C1 segment of cervical spinal cord (tissue), 14 donors: ENCODE results near the gene SLC10A7.

Experiments
- DNase-seq, 14 donors: peaks; one replicate each; lab custom pipeline; 2025; lab: John Stamatoyannopoulos, UW

The SLC10A7 gene

DNA sequence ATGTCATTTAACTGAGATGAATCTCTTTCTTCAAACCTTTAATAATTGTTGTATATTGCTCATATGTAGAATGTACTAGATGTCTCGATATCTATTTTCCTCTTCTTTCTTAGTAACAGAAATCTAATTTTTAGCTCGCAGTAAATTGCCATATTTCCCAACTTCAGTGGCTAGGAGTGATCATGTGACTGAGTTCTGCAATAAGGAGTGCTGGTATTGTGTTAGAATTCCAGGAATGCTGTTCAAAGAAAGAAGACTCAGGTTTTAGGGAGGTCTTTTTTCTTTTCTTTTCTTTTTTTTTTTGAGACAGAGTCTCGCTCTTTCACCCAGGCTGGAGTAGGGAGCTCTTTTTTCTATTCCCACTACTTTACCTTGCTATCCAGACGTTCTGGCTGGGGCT is 81.7 kb downstream of the SLC10A7 start:
- no peak for DNase-seq

DNA sequence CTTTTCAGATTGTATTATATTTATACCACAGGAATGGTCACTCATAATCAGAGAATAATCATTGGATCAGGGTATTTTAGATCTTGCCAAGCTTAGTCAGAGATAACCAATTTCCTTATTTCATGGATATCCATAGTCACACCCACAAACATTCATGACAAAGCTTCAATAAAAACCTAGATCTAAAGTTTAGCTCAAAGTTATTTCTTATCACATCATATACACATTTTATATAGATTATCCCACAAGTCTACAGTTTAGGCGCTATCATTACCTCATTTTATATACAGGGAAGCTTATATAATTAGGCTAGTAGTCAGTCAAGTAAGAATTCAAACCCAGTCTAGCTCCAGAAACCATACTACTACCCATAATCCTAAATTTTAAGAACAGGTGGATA is 82.3 kb downstream of the SLC10A7 start:
- DNase-seq, result no peak

DNA sequence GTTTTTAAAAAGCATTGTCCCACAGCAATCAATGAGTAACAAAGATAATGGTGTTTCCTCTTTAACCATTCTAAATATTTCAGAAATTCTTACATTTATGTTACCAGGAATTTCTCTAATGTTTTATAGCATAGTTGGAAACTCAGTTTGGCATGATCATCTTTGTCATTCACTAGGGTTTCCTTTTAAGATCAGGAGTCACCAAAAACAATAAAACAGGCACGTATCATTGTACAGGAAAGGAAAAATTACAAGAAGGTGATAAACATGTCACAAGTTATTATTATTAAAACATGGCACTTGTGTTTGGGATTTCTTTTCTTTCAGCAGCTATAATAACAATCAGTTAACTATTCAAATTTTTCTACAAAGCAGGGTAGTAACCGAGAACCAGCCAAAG is 84.0 kb downstream of the SLC10A7 start:
- DNase-seq, result no peak

DNA sequence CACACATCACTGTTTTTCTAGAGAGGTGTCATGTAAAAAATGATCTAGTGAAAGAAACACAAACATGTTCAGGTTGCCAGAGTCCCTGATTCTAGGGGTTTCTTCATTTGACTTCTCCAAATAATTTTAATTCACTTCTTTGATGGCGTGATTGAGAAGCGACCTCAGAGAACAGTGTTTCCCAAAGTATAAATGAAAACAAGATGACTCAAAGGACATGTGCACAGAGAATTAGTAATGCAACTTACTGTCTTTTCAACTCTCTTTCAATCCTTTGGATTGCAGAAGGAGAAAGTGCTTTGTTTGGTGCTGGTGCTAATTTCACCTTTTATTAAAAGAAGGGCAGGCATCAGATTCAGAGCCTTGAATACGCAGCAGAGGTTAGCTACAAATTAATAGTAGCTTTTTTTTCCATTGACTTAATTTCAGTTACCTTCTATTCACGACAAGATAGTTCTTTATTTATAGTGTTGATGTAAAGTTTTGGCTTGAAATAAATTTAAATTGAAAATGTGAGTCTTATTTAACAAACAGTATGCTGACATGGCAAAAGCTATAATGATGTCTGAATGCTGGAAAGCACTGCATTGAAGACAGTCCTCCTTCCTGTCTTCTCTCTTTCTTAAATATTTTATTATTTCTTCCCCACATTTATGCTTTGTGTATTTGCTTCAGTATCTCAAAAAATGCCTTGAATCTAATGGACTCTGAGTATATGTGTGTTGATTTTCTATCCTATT is 85.1 kb downstream of the SLC10A7 start:
- DNase-seq, result no peak

DNA sequence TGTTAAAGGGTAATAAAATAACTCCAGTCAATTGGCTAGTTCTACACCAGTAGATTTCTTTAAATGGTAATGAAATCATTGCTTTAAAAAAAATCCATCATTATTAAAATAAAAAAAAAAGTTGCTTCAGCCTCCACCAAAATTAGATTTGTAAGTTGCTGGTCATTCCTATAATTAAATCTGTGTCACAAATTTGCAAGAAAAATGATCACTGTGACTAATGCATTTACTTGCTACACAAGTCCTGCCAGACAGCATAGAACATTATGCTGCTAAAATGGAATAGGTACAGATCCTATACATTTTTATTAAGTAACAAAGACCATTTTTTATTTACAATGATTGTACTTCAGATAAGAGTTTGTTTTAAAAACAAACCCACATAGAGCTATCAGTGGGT is 85.8 kb downstream of the SLC10A7 start:
- no peak for DNase-seq

DNA sequence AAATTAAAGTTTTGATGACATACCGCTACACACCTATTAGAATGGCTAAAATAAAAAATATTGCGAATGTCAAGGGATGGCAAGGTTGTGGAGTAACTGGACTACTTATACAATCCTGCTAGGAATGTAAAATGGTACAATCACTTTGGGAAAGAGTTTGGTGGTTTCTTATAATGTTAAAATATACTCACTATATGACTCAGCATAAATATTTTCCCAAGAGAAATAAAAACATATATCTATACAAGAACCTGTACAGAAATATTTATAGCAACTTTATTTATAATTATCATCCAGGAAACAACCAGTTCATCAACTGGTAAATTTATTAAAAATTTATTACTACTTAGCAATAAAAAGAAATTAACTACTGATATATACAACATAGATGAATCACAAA is 89.7 kb downstream of the SLC10A7 start:
- no peak for DNase-seq

GRCh38 chr4:146428298-146428697 is 93.4 kb downstream of the SLC10A7 start:
- no peak for DNase-seq

DNA sequence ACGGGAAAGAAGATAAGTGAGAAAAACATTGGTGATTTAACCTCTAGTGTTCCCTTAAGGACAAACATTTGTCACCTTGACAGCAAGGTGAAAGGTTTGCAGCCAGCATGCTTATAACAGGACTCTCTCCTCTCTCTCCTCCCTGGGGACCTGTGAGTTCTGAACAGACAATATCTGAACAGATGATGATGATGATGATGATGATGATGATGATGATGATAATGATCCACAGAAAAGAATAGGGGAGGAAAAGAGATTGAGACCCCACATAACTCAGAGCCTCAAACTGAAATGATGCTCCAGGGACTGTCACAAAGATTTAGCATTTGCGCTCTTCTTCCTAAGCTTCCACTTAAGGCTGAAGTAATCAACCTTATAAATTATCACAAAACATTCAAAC is 103.9 kb downstream of the SLC10A7 start:
- no peak for DNase-seq

- no peak for DNase-seq
Measured at GRCh38 chr4:146415829-146416228, 105.9 kb downstream of the SLC10A7 start.

- DNase-seq, result no peak
Measured at GRCh38 chr4:146407669-146408084, 114.1 kb downstream of the SLC10A7 start.

DNA sequence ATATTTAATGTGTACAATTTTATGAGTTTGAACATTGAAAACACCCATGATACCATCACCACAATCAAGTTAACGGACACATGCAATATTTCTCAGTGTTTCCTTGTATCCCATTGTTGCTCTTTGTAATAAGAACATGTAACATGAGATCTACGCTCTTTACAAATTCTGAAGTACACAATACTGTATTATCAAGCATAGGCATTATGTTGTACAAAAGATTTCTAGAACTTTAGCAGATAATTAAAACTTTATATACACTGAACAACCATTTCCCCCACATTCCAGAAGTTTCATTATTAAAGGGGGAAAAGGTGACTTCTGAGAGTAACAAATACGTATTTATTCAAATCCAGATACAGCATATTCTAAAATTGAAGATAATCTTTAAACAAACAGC is 114.5 kb downstream of the SLC10A7 start:
- DNase-seq, result no peak

- no peak for DNase-seq
Measured at GRCh38 chr4:146401274-146401673, 120.5 kb downstream of the SLC10A7 start.

- DNase-seq, result no peak
Measured at GRCh38 chr4:146398896-146399445, 122.8 kb downstream of the SLC10A7 start.

DNA sequence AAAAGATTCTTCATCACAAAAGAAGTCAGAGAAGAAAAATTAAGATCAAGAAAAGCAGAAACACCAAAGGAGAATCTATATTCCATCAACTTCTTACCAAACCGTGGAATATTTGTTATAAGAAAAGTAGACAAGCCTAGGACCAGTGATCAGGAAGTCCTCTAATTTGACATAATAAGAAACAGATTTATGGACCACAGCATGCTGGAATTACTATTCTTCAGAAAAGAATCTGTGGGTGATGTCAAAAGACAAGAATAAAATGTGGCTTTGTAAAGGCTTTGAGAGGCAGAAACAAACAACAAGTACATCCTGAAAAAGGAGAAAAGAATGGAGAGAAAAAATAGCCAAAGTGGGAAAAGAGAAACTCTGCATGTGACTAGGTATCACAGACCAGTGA is 123.3 kb downstream of the SLC10A7 start:
- no peak for DNase-seq

- no peak for DNase-seq
Measured at GRCh38 chr4:146389561-146389960, 132.2 kb downstream of the SLC10A7 start.

- no peak for DNase-seq
Measured at GRCh38 chr4:146382194-146382593, 139.5 kb downstream of the SLC10A7 start.

- no peak for DNase-seq
Measured at GRCh38 chr4:146381263-146381872, 140.4 kb downstream of the SLC10A7 start.

- DNase-seq, result no peak
Measured at GRCh38 chr4:146379744-146380143, 142.0 kb downstream of the SLC10A7 start.

- no peak for DNase-seq
Measured at GRCh38 chr4:146371812-146372211, 149.9 kb downstream of the SLC10A7 start.

DNA sequence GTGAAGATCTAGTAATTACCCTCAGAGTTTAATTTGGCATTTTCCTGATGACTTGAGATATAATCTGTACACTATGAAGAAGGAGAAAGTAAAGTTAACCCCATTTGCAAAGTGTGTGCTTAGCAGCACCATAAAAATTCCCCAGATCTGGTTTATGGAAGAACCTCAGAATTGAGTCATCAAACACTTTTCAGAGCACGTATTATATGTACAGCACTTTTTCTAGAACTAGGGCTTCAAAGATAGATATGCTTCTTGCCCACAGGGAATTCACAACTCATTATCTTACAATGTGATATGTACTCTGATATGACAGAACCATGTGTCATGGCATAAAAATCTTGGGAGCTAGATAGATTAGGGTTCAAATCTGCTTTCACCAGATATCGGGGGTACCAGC is 150.9 kb downstream of the SLC10A7 start:
- no peak for DNase-seq

GRCh38 chr4:146369446-146369845 is 152.3 kb downstream of the SLC10A7 start:
- no peak for DNase-seq

DNA sequence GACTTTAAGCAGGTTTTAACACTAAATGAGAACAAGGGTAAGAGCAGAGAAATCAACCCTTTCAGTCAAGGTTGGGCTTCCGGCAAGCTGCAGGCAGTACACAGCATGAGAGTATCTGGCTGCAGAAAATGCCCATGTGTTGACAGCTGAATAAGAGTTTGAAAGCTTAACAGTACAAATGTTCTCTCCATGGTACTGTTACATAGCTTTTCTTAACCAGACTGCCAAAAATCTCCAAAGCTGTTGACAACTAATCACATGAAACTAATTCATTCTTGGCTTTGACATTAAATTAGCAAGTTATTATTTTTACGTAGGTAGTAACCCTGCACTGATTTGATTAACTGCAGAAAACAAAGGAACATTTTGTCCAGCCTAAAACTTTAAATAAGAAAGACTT is 153.5 kb downstream of the SLC10A7 start:
- DNase-seq, result peak in 1 of 14 donors; percentile 4

GRCh38 chr4:146367347-146367746 is 154.4 kb downstream of the SLC10A7 start:
- DNase-seq, result no peak
